Left lobe of liver (tissue), 2 donors: Measurements from ENCODE around the gene DPYSL4. TPM values are rescaled to one million over a fixed set of nuclear protein-coding genes. Genes with fewer than 3 reads are reported as not detected.

Experiments used
- ATAC-seq: fragments of 200-7000 bp; cut with Tn5 transposase; one replicate; pipeline ENCODE4 v1.9.1; 2020; ENCODE audit warnings: mild to moderate bottlenecking, moderate library complexity
- DNase-seq: peaks from one replicate; pipeline ENCODE4 v3.0.0-alpha.2; 2020; ENCODE audit warnings: low spot score
- total RNA-seq: library from RNA; stranded (reverse); gene quantifications from one replicate; pipeline ENCODE4 v1.2.1, GENCODE V29; 2021
- donor health status: DM: no; HTN: no; CAD: no; lungs with moderate emphysema.
- donor health status: DM: no; HTN: yes; CAD: no.

The DPYSL4 gene
- total RNA-seq, 1 donor from 2014 or later: 0.08 TPM

DNA sequence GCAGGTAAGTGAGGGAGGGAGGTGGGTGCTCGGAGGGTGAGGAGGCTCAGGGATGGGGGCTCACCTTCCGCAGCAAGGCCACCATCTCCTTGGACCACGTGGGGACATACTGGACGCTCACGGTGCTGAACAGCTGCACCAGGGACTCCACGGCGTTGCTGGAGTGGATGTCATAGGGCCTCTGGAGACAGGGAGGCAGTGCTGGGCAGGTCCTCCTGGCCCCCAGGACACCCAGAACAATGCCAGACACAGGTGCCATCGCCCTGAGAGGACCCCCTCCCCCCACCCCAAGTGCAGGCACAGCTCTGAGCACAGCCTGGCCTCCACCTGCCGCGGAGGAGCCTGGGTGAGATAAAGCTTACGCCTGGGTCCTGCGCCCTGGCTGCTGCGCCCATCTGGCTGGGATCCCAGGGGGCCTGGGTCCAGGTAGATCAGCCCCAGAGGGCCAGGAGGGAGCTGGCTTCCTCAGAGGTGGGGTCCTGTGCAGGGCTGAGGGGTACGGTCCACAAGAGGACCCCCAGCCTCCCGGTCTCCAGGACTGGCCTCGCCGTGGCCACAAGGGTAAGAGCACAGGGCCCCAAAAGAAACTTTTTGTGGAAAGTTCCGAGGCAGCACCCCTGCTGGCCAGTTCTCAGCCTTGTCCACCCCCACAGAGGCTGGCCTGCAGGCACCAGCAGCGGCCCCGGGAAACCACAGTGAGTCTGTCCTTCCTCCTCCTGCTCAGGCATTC is 37.8 kb downstream of the DPYSL4 start:
- ATAC-seq: no peak

DNA sequence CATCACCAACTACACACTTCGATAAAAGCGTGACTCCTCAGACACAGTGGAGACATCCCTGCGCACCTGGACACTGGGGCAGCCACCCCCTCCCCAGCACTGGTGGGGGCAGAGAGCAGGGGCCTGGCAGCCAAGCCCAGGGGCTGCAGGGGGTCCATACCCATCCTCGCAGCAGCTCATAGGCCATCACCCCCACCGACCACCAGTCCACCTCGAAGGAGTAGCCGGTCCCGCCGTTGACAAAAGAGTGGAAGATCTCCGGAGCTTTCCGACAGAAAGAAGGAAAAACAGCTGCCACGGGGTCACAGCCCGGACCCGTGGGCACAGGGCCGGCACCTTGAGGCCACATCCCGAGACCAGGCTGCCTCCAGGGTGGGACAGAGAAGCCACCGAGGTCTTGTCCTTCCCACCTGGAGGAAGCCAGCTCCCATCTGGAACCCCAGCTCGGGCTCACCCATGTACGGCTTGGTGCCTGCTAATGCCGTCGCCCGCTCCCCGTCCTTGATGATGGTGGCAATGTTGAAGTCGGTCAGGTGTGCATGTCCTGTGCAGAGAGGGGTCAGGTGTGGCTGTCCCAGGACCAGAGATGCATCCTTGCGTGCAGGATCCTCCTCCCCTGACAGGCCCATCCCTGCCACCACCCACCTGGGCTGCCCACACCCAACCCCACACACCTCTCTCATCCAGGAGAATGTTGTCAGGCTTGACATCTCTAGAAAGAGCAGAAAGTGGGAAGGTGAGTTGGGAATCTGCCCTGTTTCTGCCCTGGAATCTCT is 38.5 kb downstream of the DPYSL4 start:
- DNase-seq: no peak
- no peak for ATAC-seq

More for the DNA sequence above, 37.8 kb downstream of the DPYSL4 start:
- no peak for DNase-seq

DNA sequence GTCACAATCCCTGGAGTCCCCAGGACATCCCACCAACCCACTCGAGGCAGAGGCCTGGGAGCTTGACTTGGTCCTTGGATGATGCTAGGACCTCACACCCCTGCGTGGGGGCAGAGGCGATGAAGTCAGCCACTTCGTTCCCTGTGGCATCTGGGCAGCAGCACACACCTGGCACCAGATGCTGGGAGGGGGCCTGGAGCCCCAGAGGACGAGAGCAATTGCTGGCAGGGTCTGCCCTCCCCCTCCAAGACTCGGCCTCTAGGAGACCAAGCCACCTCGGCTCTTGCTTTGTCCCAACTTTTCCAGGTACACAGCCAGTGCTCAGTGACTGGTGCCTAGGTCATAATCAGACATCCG is 39.1 kb downstream of the DPYSL4 start:
- ATAC-seq: no peak
- DNase-seq: no peak

DNA sequence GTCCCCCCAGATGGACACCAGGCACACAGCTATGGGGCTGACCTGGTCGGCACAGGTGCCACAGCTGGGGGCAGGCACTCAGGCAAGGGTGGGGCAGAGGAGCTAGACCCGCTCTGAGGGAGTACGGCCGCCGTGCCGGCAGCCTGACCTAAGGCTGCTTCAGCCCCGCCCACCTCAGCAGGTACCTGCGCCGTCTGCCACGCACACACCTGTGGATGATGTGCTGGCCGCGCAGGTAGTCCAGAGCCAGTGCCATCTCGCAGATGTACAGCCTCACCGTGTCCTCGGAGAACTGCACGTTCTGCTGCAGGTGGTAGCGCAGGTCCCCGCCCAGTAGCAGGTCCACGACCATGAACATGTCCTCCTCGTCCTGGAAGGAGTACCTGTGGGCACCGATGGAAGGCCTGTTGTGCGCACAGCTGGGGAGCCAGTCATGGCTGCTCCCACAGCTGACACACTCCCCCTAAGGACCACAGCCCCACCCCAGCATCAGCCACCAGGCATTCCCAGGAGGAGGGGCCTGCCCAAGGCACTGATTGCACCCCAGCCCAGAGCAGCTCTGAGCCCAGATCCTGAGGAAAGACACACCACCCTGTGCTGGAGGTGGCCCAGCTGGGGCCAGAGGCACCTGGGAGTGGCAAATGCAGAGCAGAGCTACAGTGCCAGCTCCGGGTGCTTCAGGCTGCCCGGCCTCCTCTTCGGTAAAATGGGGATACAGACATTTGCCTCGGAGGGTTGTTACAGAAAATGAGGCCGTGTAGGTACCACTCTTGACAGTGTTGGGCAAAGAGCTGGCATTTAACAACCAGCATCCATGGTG is 40.0 kb downstream of the DPYSL4 start:
- no peak for ATAC-seq
- no peak for DNase-seq

DNA sequence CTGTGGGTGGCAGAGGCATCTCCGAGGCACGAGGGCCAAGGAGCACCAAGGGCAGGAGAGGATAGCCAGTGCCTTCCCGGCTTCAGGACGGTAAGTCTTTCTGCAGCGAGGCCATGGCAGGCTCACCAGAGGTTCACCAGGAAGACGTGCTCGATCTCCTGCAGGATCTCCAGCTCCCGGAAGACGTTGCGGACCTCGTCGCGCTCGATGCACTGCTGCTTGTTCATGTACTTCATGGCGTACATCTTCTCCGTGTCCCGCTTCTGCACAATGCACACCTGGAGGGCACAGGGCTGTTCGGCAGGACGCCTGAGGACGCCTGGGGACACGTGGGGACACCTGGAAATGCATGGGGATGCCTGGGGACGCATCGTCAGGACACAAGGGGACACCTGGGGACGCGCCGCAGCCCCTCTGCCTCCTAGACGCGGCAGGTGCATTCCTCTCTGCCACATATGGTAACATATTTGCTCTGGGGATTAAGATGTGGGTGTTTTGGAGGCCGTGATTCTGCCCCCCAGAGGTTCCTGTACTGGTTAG is 41.2 kb downstream of the DPYSL4 start:
- no peak for ATAC-seq
- no peak for DNase-seq

DNA sequence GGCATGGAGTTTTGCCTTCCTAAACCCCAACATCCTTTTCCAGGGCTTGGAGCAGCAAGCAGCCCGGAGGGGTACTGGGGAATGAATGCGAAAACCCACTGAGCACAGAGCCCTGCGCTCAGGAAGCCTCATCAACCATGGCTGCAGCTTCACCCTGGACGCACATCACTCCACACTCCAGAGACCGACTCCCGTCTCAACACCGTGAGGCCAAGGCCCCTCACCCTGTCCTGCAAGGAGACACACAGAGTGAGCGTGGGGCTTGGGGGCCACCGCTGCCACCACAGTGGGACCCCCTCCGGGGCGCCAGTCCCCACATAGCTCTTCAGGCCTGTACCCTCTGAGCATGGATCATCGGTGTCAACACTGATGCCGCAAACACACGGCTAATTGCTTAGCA is 41.9 kb downstream of the DPYSL4 start:
- ATAC-seq (no peak), DNase-seq (no peak)

DNA sequence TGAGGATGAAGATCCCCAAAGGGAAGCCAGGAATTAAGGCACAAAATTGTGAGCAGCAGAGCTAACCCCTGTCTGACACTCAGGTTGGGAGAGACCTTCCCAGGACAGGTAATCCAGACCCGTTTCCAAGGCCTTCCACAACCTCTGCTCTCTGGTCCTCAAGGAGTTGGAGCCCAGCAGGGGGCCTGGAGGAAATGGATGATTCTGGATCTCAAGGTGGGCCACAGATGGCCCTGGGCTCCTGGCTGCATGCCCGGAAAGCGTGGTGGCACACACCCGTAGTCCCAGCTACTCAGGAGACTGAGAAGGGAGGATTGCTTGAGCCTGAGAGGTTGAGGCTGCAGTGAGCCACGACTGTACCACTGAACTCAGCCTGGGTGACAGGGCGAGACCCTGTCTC is 42.3 kb downstream of the DPYSL4 start:
- DNase-seq (no peak), ATAC-seq (no peak)

DNA sequence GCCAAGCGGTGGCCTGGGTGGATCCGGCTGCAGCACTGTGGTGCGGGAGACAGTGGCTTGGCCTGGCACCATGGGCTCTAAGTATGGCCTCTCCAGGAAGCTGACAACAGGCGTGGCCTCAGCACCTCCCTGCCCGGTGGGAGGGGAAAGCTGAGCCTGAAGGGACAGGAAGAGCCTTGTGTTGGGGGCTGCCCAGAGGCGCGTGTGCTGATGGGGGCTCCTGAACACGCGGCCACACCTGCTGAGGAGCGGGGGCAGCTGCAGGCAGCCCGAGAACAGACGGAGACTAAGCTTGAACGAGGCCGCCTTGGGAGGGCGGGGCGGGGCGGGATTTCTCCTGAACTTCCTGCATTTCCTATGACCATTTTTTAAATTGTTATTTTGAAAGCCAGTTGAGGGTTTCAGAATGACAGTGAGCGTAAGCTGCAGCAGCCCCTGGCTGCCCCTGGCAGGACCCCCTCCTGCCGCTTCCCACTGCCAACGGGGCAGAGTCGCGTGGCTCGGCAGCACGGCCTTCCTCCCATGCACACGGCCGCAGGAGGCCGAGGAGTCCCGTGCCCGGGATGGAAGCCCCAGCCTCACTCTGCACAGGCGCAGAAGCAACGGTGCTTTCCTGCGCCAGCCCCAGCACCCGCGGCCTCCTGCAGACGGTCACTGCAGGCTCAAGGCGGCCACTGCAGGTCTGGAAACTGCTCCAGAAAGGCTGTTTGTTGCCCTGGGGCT is 43.2 kb downstream of the DPYSL4 start:
- DNase-seq: no peak
- ATAC-seq: peak; percentile 45

DNA sequence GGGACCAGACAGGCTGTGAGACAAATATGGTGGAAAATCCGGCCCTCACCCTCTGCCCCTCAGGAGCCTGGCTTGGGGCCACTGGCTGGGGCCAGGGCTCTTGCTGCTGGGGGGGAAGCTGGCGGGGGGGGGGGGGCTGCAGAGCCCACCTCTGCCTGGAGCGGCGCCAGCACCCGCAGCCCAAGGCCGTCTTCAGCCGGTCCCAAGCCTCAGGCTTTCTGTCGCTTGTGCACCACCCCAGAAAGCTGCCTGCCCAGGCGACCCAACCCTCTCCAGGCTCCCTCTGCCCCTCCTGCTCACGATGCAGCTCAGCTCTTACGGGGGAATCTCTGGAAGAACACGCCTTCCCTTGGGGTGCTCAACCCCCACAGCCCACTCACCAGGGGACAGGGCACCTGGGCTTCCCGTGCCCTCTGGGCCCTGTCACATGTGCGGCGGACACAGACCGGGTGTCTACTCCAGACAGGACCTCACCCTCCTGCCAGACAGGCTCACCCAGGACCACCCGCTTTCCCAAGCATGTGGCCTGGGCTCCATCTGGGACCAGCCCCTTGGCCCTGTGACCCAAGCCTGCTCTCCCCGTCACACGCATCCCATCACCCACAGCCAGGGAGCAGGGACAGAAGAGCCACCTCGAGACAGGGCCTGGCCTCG is 43.9 kb downstream of the DPYSL4 start:
- DNase-seq (no peak), ATAC-seq (no peak)

DNA sequence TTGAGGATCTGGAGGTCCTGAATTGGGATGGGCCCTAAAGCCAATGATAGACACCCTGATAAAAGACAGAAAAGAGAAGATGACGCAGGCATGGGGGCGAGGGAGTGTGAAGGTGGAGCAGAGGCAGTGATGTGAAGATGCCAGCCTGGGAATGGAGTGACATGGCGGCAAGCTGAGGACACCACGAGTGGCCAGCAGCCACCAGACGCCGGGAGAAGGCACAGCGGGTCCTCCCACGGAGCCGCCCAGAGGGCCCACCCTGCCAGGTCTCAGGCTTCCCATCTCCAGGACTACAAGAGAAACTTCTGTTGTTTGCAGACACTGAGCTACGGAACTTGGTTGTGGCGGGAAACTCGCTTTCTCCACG is 44.9 kb downstream of the DPYSL4 start:
- no peak for ATAC-seq
- no peak for DNase-seq

DNA sequence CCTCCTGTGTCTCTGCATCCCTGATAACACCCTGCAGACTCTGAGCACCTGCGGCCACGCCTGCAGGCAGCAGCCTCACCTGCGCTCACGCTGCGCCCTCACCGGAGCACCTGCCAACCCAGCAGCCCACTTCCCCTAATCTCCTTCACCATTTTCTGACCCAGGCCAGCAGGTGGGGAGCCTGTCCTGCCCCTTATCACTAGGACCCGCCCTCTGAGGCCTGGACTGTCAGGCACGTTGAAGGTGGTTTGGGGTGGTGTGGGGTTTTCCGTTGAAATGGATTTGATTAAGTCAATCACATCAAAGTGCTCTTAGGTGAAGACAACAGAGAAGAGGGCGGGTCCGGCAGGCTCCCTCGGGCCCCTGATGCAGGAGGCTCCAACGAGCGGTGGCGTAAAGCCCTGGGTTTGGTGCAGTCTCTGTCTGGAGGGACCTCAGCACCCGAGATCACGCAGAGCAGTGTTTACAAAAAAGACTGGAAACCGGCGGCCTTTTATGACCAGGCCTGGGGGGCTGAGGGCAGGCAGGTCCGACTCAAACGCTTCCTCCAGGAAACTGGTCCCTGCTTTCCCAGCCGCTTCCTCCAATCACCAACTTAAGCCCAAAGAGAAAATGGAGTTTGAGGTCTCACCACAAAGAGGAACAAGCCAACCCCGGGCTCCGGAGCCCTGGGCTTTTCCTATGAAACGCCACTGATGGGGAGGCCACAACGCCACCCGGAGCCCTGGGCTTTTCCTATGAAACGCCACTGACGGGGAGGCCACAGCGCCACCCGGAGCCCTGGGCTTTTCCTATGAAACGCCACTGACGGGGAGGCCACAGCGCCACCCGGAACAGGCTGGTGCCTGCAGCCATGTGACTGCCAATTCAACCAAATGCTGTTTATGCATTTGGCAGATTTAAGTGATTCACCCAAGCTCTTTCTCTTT is 45.5 kb downstream of the DPYSL4 start:
- ATAC-seq: peak; percentile 10
- DNase-seq: no peak

DNA sequence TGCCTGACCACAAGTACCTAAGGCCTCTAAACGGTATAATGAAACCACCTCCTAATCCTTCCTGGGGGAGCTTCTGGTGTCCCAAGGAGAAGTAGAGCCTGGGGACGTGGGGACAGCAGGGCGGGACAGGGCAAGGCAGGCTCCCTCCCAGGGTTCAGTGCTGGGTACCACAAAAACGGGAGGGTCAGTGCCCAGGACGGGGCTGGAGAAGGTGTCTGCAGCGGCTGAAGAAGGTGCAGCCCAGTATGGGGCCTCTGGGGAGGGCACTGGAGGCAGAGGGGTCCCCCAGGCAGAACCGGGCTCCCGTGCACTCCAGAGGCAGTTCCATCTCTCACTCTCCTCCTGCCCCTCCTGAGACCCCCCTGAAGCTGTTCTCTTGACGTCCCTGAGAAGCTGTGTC is 46.2 kb downstream of the DPYSL4 start:
- DNase-seq (no peak), ATAC-seq (no peak)

DNA sequence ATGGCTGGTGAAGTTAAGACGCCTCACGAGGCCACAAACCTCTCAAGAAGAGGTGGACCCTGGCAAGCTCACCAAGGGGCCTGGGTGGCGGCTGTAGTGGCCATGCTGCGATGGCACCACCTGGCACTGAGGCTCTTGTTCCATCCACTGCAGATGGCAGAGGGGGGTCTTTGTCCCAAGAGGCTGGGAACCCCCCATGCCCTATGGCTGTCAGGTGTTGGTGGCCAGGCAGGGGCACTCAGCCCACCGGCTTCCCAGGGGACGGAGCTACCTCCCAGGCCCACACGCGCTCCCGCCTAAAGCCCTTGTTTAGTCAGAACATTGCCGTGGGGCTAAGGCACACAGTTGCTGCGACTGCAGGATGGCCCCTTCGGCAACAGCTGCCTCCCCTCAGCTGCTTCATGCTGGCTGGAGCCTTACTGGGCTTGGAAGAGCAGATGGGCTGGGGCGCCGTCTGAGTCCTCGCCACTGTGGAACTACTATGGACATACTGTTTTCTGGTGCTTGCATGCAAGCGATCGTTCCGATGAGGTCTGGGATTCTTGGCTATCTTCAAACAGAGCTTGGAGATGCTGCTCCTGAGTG is 46.8 kb downstream of the DPYSL4 start:
- DNase-seq (no peak), ATAC-seq (no peak)

DNA sequence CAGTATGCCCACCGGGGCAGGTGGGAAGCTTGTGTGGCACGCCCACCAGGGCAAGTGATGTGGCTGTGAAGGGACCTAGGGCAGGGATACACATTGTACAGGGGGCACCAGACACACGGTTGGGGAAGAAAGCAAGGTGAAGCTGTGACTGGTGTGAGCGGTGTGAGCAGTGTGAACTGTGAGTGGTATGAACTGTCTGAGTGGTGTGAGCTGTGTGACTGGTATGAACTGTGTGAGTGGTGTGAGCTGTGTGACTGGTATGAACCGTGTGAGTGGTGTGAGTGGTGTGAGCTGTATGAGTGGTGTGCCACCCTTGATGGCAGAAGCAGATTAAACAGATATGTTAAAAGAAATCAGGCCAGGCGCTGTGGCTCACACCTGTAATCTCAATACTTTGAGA is 48.1 kb downstream of the DPYSL4 start:
- DNase-seq (no peak), ATAC-seq (no peak)

DNA sequence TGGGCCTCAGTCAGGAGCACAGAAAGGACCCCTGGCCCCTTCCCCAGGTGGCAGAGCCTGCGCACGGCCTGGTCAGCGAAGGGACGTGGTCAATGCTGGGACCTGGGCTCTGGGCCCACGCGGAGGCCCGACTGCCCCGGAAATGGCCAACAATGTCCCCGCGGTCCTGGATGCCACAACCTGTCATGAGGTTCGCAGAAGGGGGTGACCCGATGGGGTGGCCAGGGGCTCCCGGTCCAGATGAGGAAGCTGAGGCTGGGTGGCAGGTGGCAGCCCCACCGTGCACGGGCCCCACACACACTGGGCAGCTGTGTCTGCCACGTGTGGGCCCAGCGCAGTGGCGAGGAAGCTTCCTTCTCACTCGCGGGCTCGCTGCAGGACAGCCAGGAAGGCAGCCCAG is 49.4 kb downstream of the DPYSL4 start:
- ATAC-seq (no peak), DNase-seq (no peak)

DNA sequence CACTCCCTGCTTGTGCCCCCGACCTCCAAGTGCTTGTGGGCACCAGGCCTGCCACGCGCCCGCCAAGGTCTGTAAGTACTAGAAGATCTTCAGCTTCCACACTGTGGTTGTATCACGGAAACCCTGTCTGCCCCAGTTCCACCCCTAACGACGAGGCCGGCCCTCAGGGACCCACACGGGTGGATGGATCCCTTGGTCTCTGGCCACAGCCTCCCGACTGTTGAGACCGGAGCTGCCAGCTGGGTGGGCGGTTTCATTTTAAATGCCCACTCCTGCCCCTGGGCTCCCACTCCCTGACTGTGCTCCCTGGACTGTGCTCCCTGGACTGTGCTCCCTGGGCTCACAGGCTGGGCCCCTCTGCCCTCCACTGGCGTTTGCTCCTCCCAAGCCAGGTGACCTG is 50.1 kb downstream of the DPYSL4 start:
- ATAC-seq (no peak), DNase-seq (no peak)

DNA sequence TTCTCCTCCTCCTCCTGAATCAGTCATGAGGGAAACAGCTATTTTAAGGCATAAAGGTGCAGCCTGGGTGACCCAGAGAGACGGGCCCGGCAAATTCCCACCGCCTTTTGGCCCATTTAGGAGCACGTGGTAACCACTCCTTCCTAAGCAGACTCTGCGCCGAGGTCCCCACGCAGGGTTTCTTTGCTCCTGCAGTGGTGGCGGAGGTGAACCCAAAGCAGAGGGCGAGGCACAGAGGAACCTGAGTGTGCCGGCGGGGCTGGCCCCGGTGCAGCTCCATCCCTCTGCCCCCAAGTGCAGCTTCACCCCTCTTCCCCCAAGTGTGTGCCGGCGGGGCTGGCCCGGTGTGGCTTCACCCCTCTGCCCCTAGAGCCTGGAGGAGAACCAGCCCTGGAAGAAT is 50.6 kb downstream of the DPYSL4 start:
- no peak for DNase-seq

DNA sequence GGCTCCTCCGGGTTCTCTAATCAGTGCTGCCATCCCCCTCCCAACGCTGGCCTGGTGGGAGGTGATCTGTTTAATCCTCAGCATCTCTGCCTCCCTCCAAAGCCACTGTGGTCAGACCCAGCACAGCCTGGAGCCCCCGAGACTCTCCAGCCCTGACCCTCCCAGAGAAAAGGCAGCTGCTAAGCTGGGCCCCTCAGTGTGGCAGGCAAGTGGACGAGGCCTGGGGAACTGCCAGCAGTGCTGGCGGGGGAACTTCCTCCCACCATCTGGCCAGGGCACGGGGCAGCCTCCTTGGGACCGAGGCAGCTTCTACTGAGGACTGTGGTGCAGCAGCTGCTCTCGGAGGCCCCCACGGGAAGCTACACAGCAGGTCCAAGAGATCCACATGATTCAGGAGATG is 51.1 kb downstream of the DPYSL4 start:
- ATAC-seq (no peak), DNase-seq (no peak)

More for the DNA sequence above, 50.6 kb downstream of the DPYSL4 start:
- ATAC-seq: no peak
